ENCODE data around the gene BLVRB.
"Not testable (repeated sequence)": the region's sequence is repeated elsewhere in the genome, so short reads cannot be mapped to it uniquely, and the experiment has no call there.

BLVRB gene

DNA sequence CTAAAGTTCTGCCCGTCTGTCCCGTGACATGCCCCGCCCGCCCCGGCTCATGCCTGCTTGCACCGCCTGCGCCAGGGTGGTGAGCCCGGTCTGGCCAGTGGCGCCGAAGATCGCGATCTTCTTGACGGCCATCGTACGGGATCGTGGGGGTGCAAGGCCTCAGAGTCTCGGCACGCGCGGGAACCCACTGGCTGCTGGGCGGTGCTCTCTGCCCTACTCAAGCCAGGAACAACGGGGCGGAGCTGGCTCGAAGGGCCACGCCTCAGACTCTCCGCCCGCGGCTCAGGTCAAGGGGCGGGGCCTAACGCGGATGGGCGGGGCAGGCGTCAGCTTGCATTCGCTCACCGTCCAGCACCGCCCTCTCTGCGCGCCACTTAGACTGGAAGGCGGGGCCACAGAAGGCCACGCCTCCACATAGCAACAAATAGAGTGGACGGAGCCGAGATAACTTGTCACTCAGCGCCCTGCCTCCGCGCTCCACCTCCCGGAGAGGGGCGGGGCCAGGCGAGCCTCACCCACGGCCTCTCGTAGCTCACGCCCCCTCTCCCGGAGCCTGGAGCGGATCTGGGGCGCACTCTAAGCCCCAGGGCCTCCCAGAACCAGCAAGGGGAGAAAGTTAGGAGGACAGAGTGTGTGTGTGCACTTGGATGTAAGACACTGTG, at the start of gene BLVRB:
Gene BLVRB (minus strand): TSS at position 189 of the 662 bp plus-strand sequence. CDS start 57 bp downstream, at position 132.
- DNase-seq (ENCODE audit: low read depth in 2 of 2), result peak; percentile 99 to 100

DNA sequence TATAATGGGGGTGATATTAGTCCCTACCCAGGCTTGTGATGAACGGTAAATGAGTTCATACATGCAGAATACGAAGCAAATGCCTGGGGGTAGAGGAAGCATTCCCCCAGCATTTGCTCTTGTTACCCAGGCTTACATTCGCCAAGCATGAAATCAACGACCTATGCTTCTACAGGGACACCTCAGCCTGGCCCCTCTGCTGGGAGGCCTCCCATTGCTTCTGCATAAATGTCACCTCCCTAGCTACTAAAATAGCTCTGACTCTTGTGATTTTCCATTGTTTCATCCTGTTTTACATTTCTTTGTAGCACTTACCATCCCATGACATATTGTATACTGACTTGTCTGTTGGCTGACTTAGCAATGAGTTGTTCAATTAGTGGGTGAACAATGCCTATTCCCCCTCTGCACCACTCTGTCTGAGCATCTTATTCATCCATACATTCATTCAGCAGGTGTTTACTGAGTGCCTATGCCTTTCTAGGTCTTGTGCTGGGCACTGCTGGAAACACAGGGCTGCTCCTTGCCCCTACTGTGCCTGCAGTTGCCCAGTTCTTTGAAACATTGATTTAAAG, 48.3 kb upstream of the BLVRB start:
- DNase-seq (ENCODE audit: low read depth in 2 of 2), result no peak

DNA sequence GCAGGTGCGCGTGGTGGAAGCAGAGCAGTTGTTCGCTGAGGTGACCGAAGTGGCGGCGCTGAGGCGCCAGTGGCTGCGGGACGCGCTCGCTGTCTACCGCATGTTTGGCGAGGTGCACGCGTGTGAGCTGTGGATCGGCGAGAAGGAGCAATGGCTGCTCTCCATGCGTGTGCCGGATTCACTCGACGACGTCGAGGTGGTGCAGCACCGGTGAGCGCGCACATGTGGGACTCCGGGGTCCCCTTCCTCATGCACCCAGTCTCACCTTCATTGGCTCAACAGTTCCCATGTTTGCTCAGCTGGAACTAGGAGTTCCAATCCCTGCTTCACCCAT, 47.8 kb upstream of the BLVRB start:
- no peak for DNase-seq (ENCODE audit: low read depth in 2 of 2)

DNA sequence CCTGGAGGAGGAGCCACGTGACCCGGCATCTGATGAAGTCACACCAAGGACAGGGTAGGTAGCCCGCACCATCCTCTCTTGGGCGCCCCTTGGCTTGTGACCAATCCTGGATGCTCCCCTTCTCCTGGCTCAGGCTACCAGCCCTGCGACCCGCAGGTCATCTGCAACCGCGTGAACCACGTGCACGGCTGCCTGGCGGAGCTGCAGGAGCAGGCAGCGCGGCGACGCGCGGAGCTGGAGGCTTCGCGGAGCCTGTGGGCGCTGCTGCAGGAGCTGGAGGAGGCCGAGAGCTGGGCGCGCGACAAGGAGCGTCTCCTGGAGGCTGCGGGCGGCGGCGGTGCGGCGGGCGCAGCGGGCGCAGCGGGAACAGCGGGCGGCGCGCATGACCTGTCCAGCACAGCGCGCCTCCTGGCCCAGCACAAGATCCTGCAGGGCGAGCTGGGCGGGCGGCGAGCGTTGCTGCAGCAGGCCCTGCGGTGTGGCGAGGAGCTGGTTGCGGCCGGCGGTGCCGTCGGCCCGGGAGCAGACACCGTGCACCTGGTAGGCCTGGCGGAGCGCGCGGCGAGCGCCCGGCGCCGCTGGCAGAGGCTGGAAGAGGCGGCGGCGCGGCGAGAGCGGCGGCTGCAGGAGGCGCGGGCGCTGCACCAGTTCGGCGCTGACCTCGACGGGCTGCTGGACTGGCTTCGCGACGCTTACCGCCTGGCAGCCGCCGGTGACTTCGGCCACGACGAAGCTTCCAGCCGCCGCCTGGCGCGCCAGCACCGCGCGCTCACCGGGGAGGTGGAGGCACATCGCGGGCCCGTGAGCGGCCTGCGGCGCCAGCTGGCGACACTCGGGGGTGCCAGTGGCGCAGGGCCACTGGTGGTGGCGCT, 47.2 kb upstream of the BLVRB start:
- DNase-seq (ENCODE audit: low read depth in 2 of 2), result no peak

DNA sequence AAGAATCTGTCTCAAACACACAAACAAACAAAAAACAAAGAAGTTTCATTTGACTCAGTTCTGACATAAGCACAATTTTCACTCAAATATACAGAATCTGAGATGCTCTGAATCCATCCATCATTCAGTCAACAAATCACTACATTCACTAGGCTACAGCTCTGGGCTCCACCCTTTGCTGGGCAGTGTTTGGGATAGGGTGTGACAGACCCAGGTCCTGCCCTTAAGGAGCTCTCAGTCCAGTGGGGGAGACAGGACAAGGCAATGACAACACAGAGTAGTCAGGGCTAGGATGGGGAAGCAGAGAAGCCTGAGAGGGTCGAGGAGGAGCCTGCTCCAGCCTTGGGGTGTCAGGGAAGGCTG, 46.5 kb upstream of the BLVRB start:
- DNase-seq (ENCODE audit: low read depth in 2 of 2), result no peak

DNA sequence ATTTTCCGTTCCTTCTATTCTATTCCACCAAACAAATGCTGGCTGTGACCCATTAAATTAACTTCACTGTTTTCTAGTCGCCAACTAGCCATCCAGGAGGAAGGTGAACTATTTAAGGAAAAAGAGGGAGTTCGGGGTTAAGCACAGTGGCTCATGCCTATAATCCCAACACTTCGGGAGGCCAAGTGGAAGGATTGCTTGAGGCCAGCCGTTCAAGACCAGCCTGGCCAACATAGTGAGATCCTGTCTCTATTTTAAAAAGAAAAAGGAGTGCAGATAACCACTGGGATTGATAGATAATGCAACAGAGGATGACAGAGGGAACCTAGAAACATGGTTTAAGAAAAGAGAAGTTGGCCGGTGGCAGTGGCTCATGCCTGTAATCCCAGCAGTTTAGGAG, 45.9 kb upstream of the BLVRB start:
- DNase-seq (ENCODE audit: low read depth in 2 of 2), result no peak

DNA sequence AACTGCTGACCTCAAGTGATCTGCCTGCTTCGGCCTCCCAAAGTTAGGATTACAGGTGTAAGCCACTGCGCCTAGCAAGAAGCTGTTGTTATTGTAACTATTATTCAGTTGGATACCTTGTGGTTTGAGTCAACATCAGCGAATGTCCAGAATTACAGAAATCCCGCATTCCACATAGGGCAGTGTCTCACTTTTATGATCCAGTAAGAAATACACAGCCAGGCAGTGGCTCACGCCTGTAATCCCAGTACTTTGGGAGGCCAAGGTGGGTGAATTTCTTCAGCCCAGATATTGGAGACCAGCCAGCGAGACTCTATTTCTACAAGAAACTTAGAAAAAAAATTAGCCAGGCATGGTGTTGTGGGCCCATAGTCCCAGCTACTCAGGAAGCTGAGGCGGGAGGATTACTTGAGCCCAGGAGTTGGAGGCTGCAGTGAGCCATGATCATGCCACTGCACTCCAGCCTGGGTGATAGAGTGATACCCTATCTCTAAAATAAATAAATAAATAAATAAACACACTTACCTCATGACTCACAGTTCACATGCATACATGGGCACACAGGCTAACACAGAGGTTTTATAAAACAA, 45.1 kb upstream of the BLVRB start:
- DNase-seq (ENCODE audit: low read depth in 2 of 2), result no peak

DNA sequence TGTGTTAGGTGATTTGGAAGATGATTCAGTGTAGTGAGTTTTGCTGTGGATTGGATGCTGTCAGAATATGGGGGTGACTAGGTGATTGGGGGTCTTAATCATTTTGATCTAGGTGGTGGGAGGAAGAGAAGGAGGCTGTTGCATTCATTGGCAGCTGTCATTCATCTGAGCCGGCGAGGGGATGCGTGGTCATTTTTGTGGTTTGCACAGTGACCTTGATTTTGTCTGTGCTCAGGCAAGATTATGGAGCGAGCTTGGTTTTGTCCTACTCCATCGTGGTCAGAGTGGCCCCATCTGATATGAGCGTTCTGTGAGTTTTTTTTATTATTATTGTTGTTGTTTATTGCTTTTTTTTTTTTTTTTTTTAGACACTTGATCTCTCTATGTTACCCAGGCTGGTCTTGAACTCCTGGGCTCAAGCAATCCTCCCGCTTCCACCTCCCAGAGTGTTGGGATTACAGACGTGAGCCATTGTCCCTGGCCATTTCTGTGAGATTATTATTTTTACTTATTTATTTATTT, 43.3 kb upstream of the BLVRB start:
- no peak for DNase-seq (ENCODE audit: low read depth in 2 of 2)

DNA sequence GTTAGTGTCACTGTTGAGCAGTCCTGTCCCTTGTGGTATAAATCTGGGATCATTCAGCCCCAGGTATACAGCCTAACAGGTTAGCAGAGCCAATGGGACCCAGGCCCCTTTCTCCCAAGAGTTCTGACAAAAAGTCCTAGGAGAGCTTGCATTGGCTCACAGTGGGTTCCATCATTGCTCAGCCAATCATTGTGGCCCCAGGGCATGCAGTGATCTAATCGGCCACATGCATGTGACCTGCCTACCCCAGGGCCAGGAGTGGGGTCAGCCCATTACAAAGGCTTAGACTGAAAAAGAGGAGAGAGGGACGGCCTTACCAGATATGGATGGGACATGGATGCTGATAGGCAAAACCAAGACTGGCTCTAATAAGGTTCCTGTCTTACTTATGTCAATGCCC, 42.3 kb upstream of the BLVRB start:
- no peak for DNase-seq (ENCODE audit: low read depth in 2 of 2)

DNA sequence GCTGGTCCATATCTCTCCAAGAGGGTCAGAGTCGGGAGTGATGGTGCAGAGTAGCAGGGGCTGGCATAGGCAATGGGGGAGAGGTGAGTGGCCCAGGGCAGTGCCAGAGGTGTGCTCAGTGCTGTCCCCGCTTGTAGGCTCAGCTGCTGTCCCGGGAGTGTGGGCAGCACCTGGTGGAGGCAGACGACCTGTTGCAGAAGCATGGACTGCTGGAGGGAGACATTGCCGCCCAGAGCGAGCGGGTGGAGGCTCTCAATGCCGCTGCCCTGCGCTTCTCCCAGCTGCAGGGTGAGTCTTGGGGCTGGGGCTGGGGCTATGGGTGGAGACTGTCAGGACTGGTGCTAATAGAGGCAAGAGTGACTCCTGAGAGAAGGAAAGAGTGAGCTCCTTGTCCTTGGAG, 40.6 kb upstream of the BLVRB start:
- no peak for DNase-seq (ENCODE audit: low read depth in 2 of 2)

DNA sequence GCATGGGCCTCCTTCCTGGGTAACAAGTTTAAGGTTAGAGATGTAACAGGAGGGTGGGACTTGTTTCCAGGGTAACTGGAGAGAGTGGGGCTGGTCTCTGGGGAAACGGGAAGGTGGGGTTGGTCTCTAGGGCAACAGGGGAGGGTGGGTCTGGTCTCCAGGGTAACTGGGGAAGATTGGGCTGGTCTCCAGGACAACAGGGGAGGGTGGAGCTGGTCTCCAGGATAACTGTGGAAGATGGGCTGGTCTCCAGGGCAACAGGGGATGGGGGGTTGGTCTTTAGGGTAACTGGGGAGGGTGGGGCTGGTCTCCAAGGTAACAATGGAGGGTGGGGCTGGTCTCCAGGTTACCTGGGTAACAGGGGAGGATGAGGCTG, 37.8 kb upstream of the BLVRB start:
- DNase-seq (ENCODE audit: low read depth in 2 of 2), result no peak

DNA sequence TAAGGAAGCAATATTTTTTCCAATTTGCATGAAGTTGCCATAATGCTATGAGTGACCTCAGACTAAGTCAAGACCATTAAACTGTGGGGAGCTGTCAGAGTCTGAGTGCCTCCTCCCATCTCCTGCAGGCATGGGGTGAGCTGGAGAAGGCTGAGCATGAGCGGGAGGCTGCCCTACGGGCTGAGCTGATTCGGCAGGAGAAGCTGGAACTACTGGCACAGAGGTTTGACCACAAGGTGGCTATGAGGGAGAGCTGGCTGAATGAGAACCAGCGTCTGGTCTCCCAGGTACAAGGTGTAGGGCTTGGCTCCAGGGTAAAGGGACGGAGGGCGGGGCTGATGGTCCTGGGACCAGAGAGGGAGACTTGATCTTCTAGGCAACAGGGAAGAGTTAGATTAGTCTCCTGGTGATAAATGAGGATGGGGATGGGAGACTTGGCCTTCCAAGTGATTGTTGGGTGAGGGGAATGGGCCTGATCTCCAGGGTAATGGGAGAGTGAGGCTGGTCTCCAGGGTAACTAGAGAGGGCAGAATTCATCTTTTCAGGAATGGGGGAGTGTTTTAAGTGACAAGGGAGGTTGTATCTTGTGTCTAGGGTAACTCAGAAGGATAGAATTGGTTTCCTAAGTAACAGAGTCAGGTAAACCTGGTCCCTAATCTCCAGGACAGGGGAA, 37.2 kb upstream of the BLVRB start:
- DNase-seq (ENCODE audit: low read depth in 2 of 2), result no peak

DNA sequence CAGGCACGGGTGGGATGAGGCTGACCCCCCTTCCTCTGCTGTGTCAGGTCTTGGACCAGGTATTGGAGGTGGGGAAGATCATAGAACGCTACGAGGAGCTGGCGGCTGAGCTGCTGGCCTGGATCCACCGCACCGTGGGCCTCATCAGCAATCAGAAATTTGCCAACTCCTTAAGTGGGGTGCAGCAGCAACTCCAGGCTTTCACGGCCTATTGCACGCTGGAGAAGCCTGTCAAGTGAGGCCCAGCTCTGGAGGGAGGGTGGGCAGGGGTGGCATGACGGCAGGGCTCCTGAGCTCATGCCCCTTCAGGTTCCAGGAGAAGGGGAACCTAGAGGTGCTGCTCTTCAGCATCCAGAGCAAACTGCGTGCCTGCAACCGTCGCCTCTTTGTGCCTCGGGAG, 36.5 kb upstream of the BLVRB start:
- no peak for DNase-seq (ENCODE audit: low read depth in 2 of 2)

DNA sequence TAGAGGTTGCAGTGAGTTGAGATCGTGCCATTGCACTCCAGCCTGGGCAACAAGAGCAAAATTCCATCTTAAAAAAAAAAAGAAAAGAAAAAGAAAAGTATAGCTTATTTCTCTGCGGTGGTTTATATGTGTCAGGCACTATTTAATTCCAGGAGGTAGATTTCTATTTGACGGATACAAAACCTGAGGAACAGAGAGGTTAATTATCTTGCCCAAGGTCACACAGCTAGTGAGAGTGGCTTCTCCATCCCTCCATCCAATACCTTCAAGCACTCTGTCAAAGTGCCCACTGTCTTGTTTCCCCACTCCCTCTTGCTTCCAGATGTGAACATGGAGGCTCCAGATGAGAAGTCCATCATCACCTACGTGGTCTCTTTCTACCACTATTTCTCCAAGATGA, 36.1 kb upstream of the BLVRB start:
- DNase-seq (ENCODE audit: low read depth in 2 of 2), result no peak

DNA sequence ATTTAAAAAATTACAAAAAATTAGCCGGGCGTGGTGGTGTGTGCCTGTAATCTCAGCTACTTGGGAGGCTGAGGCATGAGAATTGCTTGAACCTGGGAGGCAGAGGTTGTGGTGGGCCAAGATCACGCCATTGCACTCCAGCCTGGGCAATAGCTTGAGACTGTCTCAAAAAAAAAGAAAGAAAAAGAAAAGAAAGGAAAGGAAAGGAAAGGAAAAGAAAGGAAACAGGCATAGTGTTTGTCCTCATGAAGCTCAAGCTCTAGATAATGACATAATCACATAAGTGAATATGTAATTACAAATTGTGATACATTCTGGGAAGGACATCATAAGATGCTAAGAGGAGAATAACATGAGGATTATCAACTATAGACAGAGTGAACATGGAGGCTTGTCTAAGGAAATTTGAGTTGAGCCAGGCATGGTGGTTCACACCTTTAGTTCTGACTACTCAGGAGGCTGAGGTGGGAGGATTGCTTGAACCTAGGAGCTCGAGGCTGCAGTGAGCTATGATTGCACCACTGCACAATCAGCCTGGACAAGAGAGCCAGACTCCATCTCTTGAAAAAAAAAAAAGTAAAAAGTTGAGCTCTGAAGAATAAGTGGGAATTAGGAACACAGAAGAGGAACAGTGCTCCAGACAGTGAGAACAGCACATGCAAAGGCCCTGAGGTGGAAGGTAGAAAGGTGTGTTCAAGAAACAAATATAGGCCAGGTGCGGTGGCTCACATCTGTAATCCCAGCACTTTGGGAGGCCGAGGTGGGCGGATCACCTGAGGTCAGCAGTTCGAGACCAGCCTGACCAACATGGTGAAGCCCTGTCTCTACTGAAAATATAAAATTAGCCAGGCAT, 35.4 kb upstream of the BLVRB start:
- not testable (repeated sequence) for DNase-seq (ENCODE audit: low read depth in 2 of 2)

DNA sequence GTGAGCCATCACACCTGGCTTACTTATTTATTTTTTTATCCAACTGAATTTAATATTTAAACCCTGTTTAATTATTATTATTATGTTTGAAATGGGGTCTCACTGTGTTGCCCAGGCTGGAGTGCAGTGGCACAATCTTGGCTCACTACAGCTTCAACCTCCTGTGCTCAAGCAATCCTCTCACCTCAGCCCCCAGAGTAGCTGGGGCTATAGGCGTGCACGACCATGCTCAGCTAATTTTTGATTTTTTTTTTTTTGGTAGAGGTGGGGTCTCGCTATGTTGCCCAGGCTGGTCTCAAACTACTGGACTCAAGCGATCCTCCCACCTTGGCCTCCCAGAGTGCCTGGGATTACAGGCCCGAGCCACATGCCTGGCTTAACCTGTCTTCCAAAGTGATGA, 33.8 kb upstream of the BLVRB start:
- DNase-seq (ENCODE audit: low read depth in 2 of 2), result no peak

DNA sequence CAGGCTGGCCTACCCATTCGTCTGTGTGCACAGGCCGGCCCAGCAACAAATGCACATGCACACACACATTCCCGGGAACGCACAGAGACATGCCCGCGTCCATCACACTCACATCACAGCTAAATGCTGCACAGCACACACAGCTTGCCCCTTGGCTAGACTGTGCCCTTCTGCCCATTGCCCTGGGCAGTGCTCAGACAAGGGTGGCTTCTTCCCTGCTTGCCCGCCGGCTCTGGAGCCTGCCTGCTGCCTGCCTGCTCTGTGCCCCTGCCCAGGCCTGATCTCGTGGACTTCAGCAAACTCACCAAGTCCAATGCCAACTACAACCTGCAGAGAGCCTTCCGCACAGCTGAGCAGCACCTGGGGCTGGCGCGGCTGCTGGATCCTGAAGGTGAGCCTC, 31.7 kb upstream of the BLVRB start:
- no peak for DNase-seq (ENCODE audit: low read depth in 2 of 2)

DNA sequence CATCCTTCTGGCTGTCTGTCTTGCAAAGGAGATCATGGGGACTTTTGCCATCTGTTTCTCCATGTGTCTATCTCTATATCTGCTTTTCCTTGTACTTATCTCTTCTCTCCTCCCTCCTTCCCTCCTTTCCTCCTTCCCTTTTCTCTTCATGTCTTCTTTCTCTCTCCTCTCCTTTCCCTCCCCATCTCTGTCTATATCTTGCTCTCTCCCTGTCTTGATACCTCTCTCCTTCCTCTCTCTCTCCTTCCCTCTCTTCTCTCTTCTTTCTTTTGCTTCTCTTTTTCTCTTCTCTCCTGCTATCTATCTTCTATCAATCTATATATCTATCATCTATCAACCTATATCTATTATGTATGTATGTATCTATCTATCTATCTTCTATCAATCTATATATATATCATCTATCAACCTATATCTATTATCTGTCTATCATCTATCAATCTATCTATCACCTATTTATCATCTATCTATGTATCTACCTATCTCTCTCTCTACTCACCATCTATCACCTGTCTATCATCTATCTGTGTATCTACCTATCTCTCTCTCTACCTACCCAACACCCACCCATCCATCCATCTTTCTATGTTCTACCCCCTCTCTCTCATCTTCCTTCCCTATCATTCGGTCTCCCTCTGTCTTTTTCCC, 28.8 kb upstream of the BLVRB start:
- DNase-seq (ENCODE audit: low read depth in 2 of 2), result no peak

DNA sequence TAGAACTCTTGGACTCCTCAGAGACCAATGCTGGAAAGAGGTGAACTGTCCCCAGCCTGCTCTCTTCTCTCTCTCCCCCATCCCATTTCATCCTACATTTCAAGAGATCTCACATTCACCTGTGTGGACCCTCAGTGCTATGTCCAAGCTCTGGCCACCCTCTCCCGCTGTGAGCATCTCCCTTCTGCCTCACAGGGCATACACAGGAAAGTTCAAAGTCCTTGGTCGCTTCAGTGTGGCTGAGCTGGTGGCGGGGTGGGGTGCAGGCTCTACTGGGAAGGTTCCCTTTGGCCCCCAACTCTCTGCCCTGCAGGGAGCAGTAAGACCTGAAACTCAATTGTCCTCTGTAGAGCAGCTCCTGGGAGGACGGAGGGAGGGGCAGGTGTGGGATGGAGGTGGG, 28.2 kb upstream of the BLVRB start:
- DNase-seq (ENCODE audit: low read depth in 2 of 2), result no peak

DNA sequence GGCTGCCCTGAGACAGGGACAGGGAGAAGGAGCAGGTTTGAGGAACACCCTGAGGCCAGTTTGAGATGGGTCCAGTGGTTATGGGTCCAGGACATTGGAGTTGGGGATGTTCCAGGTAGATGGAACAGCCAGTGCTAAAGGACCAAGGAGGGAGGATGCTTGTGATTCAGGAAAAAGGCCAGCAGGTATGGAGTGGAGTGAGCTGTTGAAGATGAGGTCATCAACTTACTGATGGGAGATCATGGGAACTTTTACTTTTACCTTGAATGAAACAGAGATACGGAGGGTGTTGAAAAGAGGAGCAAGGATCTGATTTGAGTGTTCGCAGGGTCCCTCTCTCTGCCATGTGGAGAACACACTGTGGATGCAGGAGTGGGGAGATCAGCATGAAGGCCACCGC, 26.7 kb upstream of the BLVRB start:
- no peak for DNase-seq (ENCODE audit: low read depth in 2 of 2)

DNA sequence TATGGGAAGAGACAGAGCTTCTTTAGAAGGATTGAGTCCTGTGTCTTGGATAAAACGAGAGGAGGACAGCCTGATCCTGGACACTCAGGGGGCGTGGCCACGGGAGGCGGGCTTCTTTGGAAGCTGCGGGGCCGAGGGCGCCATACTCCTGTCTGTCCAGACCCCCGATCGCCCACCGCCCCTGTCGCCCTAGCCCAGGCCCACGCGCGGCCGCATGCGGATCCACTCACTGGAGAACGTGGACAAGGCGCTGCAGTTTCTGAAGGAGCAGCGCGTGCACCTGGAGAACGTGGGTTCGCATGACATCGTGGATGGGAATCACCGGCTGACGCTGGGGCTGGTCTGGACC, 24.3 kb upstream of the BLVRB start:
- no peak for DNase-seq (ENCODE audit: low read depth in 2 of 2)
